ENCODE data around the gene RPGRIP1L. TPM values are rescaled to one million over a fixed set of nuclear protein-coding genes. Genes with fewer than 3 reads are reported as not detected.

Gene RPGRIP1L
- total RNA-seq, 1 donor from 2014 or later = 11.3 TPM

GRCh38 chr16:53581784-53582183 lies 121.9 kb downstream of the RPGRIP1L start:
- H3K4me3 ChIP-seq (ENCODE audit: low read depth, low read length) = no peak overlapping the region
- no peak for TF ChIP-seq CTCF (conservative IDR thresholded peaks at IDR 0.05; ENCODE audit: low read depth, low read length)
- no peak for DNase-seq (ENCODE audit: low read depth)

- no peak for DNase-seq (ENCODE audit: low read depth)
- no peak overlapping the region for H3K4me3 ChIP-seq (ENCODE audit: low read depth, low read length)
- TF ChIP-seq CTCF (conservative IDR thresholded peaks at IDR 0.05; ENCODE audit: low read depth, low read length) = no peak
Observed at GRCh38 chr16:53580038-53580802, 123.4 kb downstream of the RPGRIP1L start.

GRCh38 chr16:53576904-53577303 lies 126.8 kb downstream of the RPGRIP1L start:
- no peak for DNase-seq (ENCODE audit: low read depth)
- no peak for TF ChIP-seq CTCF (conservative IDR thresholded peaks at IDR 0.05; ENCODE audit: low read depth, low read length)
- no peak overlapping the region for H3K4me3 ChIP-seq (ENCODE audit: low read depth, low read length)

GRCh38 chr16:53576210-53576609 lies 127.4 kb downstream of the RPGRIP1L start:
- TF ChIP-seq CTCF (conservative IDR thresholded peaks at IDR 0.05; ENCODE audit: low read depth, low read length) = no peak
- DNase-seq (ENCODE audit: low read depth) = no peak
- H3K4me3 ChIP-seq (ENCODE audit: low read depth, low read length) = no peak overlapping the region

GRCh38 chr16:53571763-53572162 lies 131.9 kb downstream of the RPGRIP1L start:
- H3K4me3 ChIP-seq (ENCODE audit: low read depth, low read length) = no peak overlapping the region
- DNase-seq (ENCODE audit: low read depth) = no peak
- no peak for TF ChIP-seq CTCF (conservative IDR thresholded peaks at IDR 0.05; ENCODE audit: low read depth, low read length)

GRCh38 chr16:53566552-53567245 lies 137.0 kb downstream of the RPGRIP1L start:
- no peak for TF ChIP-seq CTCF (conservative IDR thresholded peaks at IDR 0.05; ENCODE audit: low read depth, low read length)
- no peak overlapping the region for H3K4me3 ChIP-seq (ENCODE audit: low read depth, low read length)
- DNase-seq (ENCODE audit: low read depth) = no peak

All from epithelial cell of proximal tubule (primary cell).